ENCODE measurements around the gene GPR34.
"Not testable (repeated sequence)": the region's sequence is repeated elsewhere in the genome, so short reads cannot be mapped to it uniquely, and the experiment has no call there.

The GPR34 gene, protein sequence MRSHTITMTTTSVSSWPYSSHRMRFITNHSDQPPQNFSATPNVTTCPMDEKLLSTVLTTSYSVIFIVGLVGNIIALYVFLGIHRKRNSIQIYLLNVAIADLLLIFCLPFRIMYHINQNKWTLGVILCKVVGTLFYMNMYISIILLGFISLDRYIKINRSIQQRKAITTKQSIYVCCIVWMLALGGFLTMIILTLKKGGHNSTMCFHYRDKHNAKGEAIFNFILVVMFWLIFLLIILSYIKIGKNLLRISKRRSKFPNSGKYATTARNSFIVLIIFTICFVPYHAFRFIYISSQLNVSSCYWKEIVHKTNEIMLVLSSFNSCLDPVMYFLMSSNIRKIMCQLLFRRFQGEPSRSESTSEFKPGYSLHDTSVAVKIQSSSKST

GRCh38 chrX:41688835-41689234, at the start of gene GPR34:
Gene GPR34, plus strand, starts transcription at chrX:41688973. Its CDS starts 6,661 bp downstream, at chrX:41695634.
- no peak for DNase-seq (ENCODE audit: low read depth in 2 of 3, low spot score in 2 of 3)

GRCh38 chrX:41646201-41646600, 42.6 kb upstream of the GPR34 start:
- DNase-seq (ENCODE audit: low read depth in 2 of 3, low spot score in 2 of 3), result not testable (repeated sequence)

GRCh38 chrX:41653125-41653524, 35.6 kb upstream of the GPR34 start:
- DNase-seq (ENCODE audit: low read depth in 2 of 3, low spot score in 2 of 3), result no peak

- no peak for DNase-seq (ENCODE audit: low read depth in 2 of 3, low spot score in 2 of 3)
These were observed 33.7 kb upstream of the GPR34 start for GRCh38 chrX:41655101-41655500.

DNA sequence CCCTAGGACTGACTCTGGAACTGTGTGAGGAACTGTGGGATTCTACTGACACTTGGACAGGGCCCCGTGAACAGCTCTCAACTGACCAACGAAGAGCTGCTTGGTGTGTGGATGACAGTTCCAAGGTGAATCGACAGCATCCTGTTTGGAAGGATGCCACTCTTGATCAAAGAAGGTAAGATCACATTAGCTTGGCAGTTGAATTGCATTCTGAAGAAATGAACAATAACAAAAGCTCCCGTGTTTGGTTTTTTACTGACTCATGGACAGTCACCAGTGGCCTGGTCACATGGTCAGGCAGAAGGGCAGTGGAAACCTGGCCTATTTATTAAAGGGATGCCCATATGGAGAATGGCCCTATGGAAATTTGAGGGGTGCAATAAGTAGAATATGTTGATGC, 33.1 kb upstream of the GPR34 start:
- DNase-seq (ENCODE audit: low read depth in 2 of 3, low spot score in 2 of 3), result no peak

- no peak for DNase-seq (ENCODE audit: low read depth in 2 of 3, low spot score in 2 of 3)
These were observed 27.2 kb upstream of the GPR34 start for GRCh38 chrX:41661366-41662095.

GRCh38 chrX:41664375-41664901, 24.3 kb upstream of the GPR34 start:
- no peak for DNase-seq (ENCODE audit: low read depth in 2 of 3, low spot score in 2 of 3)

GRCh38 chrX:41664908-41665307, 23.9 kb upstream of the GPR34 start:
- DNase-seq (ENCODE audit: low read depth in 2 of 3, low spot score in 2 of 3), result no peak

DNA sequence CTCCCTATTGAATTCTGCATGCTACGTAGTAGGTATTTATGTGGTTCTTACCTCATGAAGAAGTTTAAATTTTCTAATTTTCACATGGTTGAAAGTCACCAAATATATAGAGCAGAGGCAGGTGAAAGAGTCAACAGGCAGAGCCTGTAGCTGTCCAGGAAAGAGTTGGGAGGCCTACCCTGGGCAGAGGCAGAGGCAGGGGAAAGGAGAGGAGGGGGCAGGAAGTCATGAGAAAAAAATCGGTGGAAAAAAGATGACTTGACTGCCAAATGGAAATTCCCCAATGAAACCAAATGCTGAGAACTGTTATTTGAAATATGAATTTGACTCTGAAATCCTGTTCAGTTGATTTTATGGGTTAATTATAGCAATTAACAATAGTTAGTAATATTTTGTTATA, 23.1 kb upstream of the GPR34 start:
- DNase-seq (ENCODE audit: low read depth in 2 of 3, low spot score in 2 of 3), result no peak

DNA sequence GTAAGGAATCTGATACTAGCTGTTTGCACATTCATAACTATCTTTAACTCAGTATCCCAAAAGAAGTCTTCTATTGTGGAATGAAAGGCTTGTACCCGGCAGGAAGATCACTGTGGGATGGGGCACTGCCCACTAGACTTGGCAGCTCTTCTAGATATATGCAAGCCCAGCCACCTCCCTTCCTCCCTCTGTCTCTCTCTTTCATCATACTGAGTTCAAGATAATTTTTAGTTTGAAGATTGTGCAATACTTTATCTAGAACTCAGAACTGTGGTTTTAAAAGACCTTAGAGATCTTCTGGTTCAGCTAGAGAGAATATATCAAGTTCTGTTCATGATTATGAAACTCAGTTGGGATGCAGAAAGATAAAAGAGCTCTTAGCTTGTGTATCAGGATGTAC, 22.5 kb upstream of the GPR34 start:
- DNase-seq (ENCODE audit: low read depth in 2 of 3, low spot score in 2 of 3), result no peak

DNA sequence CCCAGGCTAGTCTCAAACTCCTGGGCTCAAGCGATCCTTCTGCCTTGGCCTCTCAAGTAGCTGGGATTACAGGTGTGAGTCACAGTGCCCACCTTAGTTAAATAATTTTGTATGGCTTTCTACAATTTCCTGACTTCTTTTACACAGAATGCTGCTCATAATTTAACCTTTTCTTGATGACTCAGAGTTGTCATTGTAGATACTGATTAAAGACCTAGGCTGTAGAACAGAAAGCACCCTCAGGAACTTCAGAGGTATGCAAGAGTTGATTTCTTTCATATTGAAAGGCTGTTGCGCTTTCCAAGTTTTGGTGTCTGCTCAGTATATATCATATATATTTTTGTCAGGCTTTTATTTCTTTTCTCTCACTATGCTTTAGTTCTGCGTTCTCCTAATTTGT, 21.1 kb upstream of the GPR34 start:
- no peak for DNase-seq (ENCODE audit: low read depth in 2 of 3, low spot score in 2 of 3)

DNA sequence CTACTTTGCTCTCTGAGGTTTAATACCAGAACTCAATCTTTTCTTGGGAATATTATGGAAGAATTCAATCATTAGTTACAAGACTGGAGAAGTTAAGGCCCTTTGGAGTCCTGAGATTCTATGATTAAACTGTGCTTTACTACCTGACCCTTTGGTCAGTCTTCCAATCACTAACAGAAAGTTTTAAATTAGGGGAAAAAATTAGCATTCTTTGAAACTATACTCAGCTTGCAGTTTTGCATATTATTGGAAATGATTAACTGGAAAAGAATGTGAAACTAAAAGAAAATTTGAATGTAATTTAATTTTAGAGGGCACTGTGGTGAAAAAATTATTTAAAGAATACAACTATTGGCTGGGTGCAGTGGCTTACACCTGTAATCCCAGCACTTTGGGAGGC, 18.7 kb upstream of the GPR34 start:
- DNase-seq (ENCODE audit: low read depth in 2 of 3, low spot score in 2 of 3), result no peak

- DNase-seq (ENCODE audit: low read depth in 2 of 3, low spot score in 2 of 3), result no peak
These were observed 17.7 kb upstream of the GPR34 start for GRCh38 chrX:41671082-41671481.

GRCh38 chrX:41672643-41673042, 16.1 kb upstream of the GPR34 start:
- DNase-seq (ENCODE audit: low read depth in 2 of 3, low spot score in 2 of 3), result no peak

- not testable (repeated sequence) for DNase-seq (ENCODE audit: low read depth in 2 of 3, low spot score in 2 of 3)
These were observed 12.4 kb upstream of the GPR34 start for GRCh38 chrX:41676361-41676760.

- no peak for DNase-seq (ENCODE audit: low read depth in 2 of 3, low spot score in 2 of 3)
These were observed 11.4 kb upstream of the GPR34 start for GRCh38 chrX:41677183-41678060.

DNA sequence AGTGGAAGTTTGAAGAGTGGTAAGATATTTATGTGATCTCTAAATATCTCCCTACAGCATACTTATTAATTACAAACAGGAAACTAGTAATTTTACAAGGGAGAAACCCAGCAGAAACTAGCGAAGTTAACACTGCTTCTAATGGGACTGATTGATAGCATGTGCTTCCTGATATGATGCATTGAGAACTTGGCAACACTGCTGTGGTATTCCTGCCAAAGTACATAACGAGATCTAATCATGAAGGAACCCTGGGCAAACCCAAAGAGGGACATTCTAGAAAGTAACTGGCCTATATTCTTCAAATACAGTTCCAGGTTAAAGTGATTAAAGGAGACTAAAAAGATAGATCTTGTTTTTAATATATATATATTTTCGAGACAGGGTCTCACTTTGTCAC, 4.6 kb upstream of the GPR34 start:
- no peak for DNase-seq (ENCODE audit: low read depth in 2 of 3, low spot score in 2 of 3)

DNA sequence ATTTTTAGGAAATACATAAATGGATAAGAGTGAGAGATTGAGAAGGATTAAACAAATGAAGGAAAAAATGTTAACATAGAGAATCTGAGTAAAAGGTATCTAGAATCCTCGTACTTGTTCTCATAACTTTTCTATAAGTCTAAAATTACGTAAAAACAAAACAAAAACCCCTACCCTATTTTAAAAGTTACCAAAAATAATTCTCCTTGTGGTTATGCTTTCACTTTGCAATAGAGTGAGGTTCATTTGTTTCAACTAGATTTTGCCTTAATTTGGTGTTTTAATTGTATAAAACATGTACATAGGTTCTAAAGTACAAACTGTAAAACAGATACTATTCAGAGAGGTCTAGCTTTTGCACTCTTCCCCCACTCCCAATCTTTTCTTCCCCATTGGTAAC, 3.8 kb upstream of the GPR34 start:
- DNase-seq (ENCODE audit: low read depth in 2 of 3, low spot score in 2 of 3), result no peak

- no peak for DNase-seq (ENCODE audit: low read depth in 2 of 3, low spot score in 2 of 3)
These were observed 2.0 kb upstream of the GPR34 start for GRCh38 chrX:41686788-41687187.

GRCh38 chrX:41688156-41688555, 617 bp upstream of the GPR34 start:
- DNase-seq (ENCODE audit: low read depth in 2 of 3, low spot score in 2 of 3), result no peak

GRCh38 chrX:41689711-41690110, 938 bp downstream of the GPR34 start:
- no peak for DNase-seq (ENCODE audit: low read depth in 2 of 3, low spot score in 2 of 3)
